ENCODE results near the gene MAP2K3.

- TF ChIP-seq CTCF (IDR thresholded peaks at IDR 0.05) (no peak), POLR2A (IDR thresholded peaks at IDR 0.05) (no peak)
Observed at GRCh38 chr17:21298983-21299519, 14.5 kb downstream of the MAP2K3 start.

Measured in right lobe of liver (tissue), 4 donors.